Hepatocyte (in vitro differentiated cells): ENCODE data around the gene PTPRM. TPM values are rescaled to one million over a fixed set of nuclear protein-coding genes. Genes with fewer than 3 reads are reported as not detected.

Experiments
- DNase-seq: peaks from one replicate; pipeline ENCODE4 v3.0.0-alpha.2; 2016; ENCODE audit warnings: low spot score
- H2AFZ ChIP-seq: fragments of 200-600 bp; sonication (generic); 2 replicates; pipeline ENCODE4 v1.6.0; 2016; ENCODE audit warnings: antibody characterized with exemption, mild to moderate bottlenecking
- H3K27ac ChIP-seq: fragments of 200-600 bp; sonication (generic); 2 replicates; pipeline ENCODE4 v1.5.1; 2016; ENCODE audit warnings: mild to moderate bottlenecking
- H3K27me3 ChIP-seq: fragments of 200-600 bp; sonication (generic); 2 replicates; pipeline ENCODE4 v1.6.1; 2016
- H3K36me3 ChIP-seq: fragments of 200-600 bp; sonication (generic); replicated peaks from 2 replicates; pipeline ENCODE4 v1.5.1; 2016; ENCODE audit warnings: low read depth; ENCODE audit not compliant: insufficient read depth
- H3K4me1 ChIP-seq: fragments of 200-600 bp; sonication (generic); 2 replicates; pipeline ENCODE4 v1.5.1; 2016; ENCODE audit warnings: mild to moderate bottlenecking, moderate library complexity; ENCODE audit not compliant: insufficient read depth
- H3K4me2 ChIP-seq: fragments of 200-600 bp; sonication (generic); 2 replicates; pipeline ENCODE4 v1.6.0; 2016
- H3K4me3 ChIP-seq: fragments of 200-600 bp; sonication (generic); 2 replicates; pipeline ENCODE4 v1.5.1; 2016; ENCODE audit warnings: mild to moderate bottlenecking
- H3K79me2 ChIP-seq: fragments of 200-600 bp; sonication (generic); 2 replicates; pipeline ENCODE4 v1.6.0; 2017; ENCODE audit warnings: mild to moderate bottlenecking
- H3K9me2 ChIP-seq: fragments of 200-600 bp; sonication (generic); replicated peaks from 2 replicates; pipeline ENCODE4 v1.6.0; 2017; ENCODE audit warnings: mild to moderate bottlenecking; ENCODE audit not compliant: insufficient read depth
- H3K9me3 ChIP-seq: fragments of 200-600 bp; sonication (generic); 2 replicates; pipeline ENCODE4 v1.5.1; 2016; ENCODE audit warnings: low read depth, mild to moderate bottlenecking
- H4K20me1 ChIP-seq: fragments of 200-600 bp; sonication (generic); 2 replicates; pipeline ENCODE4 v1.6.0; 2016; ENCODE audit warnings: mild to moderate bottlenecking; ENCODE audit not compliant: insufficient read depth, poor library complexity, severe bottlenecking
- CTCF ChIP-seq: fragments of 200-600 bp; sonication (generic); IDR thresholded peaks from 2 replicates; pipeline ENCODE4 v1.5.1; 2016; ENCODE audit warnings: antibody characterized with exemption, mild to moderate bottlenecking; ENCODE audit not compliant: poor library complexity
- EZH2 ChIP-seq: fragments of 200-600 bp; sonication (generic); IDR thresholded peaks from 2 replicates; pipeline ENCODE4 v1.6.1; 2016; ENCODE audit warnings: antibody characterized with exemption, mild to moderate bottlenecking, borderline replicate concordance
- EZH2phosphoT487 ChIP-seq: fragments of 200-600 bp; sonication (generic); IDR thresholded peaks from one replicate; pipeline ENCODE4 v1.6.1; 2018; ENCODE audit warnings: antibody characterized with exemption, mild to moderate bottlenecking, low read depth, moderate library complexity; ENCODE audit not compliant: unreplicated experiment, severe bottlenecking
- WGBS: methylation state at CpG from one replicate; pipeline ENCODE4 v1.1.6; 2016; ENCODE audit warnings: low lambda C conversion rate; ENCODE audit errors: missing lambda C conversion rate; 5-methylcytosine and 5-hydroxymethylcytosine counted together
- polyA plus RNA-seq: library from polyadenylated mRNA; unstranded; fragments of >200 nt; fragmentation: Nextera tagmentation; extraction: Ambion mirVana; gene quantifications from 2 replicates; pipeline ENCODE4 v1.2.1, GENCODE V29; 2016
- total RNA-seq: library from RNA; depleted of rRNA; stranded (reverse); fragments of >200 nt; gene quantifications from 2 replicates; pipeline ENCODE4 v1.2.3, GENCODE V29; 2014

PTPRM gene
- total and polyA plus RNA-seq, 2 experiments from 2014 or later: 26.1 to 47.4 TPM

GRCh38 chr18:8029731-8030130 lies 462.6 kb downstream of the PTPRM start:
- no peak for TF ChIP-seq EZH2
- TF ChIP-seq CTCF: no peak
- TF ChIP-seq EZH2phosphoT487: no peak
- DNase-seq: no peak
- Histone ChIP-seq H4K20me1 (no peaks in the 10 kb centered on the region), H3K9me2 (no peaks in the 10 kb centered on the region), H3K4me3 (no peak overlapping the region), H3K27ac (no peak overlapping the region), H3K36me3 (no peaks in the 10 kb centered on the region), H3K4me2 (no peak overlapping the region), H3K4me1 (no peaks in the 10 kb centered on the region), H3K79me2 (no peaks in the 10 kb centered on the region), H3K27me3 (no peaks in the 10 kb centered on the region), H2AFZ (no peak overlapping the region), H3K9me3 (no peaks in the 10 kb centered on the region)
- WGBS: 94% methylated on average over 8 of the region's 8 CpGs

GRCh38 chr18:8030201-8030600 lies 463.1 kb downstream of the PTPRM start:
- no peaks in the 10 kb centered on the region for H3K79me2 ChIP-seq
- H4K20me1 ChIP-seq: no peaks in the 10 kb centered on the region
- no peak overlapping the region for H2AFZ ChIP-seq
- no peak for DNase-seq
- H3K9me3 ChIP-seq: no peaks in the 10 kb centered on the region
- 96% methylated on average over 4 of the region's 4 CpGs for WGBS
- no peaks in the 10 kb centered on the region for H3K9me2 ChIP-seq
- no peak overlapping the region for H3K4me2 ChIP-seq
- no peaks in the 10 kb centered on the region for H3K27me3 ChIP-seq
- H3K36me3 ChIP-seq: no peaks in the 10 kb centered on the region
- no peak for TF ChIP-seq EZH2phosphoT487
- no peak for TF ChIP-seq EZH2
- TF ChIP-seq CTCF: no peak
- no peak overlapping the region for H3K4me3 ChIP-seq
- no peak overlapping the region for H3K27ac ChIP-seq
- H3K4me1 ChIP-seq: no peaks in the 10 kb centered on the region

DNA sequence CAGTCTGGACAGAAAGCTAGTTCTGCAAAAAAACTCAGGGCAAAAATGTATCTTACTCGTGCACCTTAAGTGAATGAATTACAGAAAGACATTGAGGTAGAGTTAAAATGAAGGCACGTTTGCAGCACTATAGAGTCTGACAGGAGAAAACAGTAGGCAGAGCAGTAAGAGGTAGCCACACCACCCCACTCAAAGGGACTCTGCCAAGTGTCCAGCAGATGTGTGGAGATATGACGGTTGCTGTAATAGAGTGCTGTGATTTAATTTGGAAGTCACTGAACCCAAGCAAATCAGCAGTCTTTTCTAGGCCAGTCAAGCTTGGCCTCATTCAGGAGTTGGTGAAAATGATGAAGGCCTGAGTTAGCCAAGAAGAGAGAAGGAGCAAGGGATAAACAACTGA lies 464.4 kb downstream of the PTPRM start:
- TF ChIP-seq EZH2phosphoT487 (no peak), CTCF (no peak), EZH2 (no peak)
- Histone ChIP-seq H3K4me1 (no peaks in the 10 kb centered on the region), H3K4me3 (no peak overlapping the region), H3K4me2 (no peak overlapping the region), H2AFZ (no peak overlapping the region), H3K36me3 (no peaks in the 10 kb centered on the region), H3K27me3 (no peaks in the 10 kb centered on the region), H3K27ac (no peak overlapping the region), H4K20me1 (no peaks in the 10 kb centered on the region), H3K79me2 (no peaks in the 10 kb centered on the region), H3K9me2 (no peaks in the 10 kb centered on the region), H3K9me3 (no peaks in the 10 kb centered on the region)
- no peak for DNase-seq
- WGBS: 84% methylated on average over 3 of the region's 3 CpGs

GRCh38 chr18:8034674-8035073 lies 467.6 kb downstream of the PTPRM start:
- no peaks in the 10 kb centered on the region for H3K36me3 ChIP-seq

More at GRCh38 chr18:8034674-8035073, 467.6 kb downstream of the PTPRM start:
- H4K20me1 ChIP-seq: no peaks in the 10 kb centered on the region
- TF ChIP-seq EZH2phosphoT487 (no peak), CTCF (no peak), EZH2 (no peak)
- no peak overlapping the region for H3K4me3 ChIP-seq
- no peak overlapping the region for H2AFZ ChIP-seq
- no peaks in the 10 kb centered on the region for H3K9me3 ChIP-seq
- no peak overlapping the region for H3K4me2 ChIP-seq
- H3K79me2 ChIP-seq: no peaks in the 10 kb centered on the region
- no peaks in the 10 kb centered on the region for H3K27me3 ChIP-seq
- H3K9me2 ChIP-seq: no peaks in the 10 kb centered on the region
- H3K27ac ChIP-seq: no peak overlapping the region
- DNase-seq: no peak
- 93% methylated on average over 1 of the region's 1 CpG for WGBS
- no peaks in the 10 kb centered on the region for H3K4me1 ChIP-seq
